Measurements from ENCODE around the gene PIK3C2B.

DNA sequence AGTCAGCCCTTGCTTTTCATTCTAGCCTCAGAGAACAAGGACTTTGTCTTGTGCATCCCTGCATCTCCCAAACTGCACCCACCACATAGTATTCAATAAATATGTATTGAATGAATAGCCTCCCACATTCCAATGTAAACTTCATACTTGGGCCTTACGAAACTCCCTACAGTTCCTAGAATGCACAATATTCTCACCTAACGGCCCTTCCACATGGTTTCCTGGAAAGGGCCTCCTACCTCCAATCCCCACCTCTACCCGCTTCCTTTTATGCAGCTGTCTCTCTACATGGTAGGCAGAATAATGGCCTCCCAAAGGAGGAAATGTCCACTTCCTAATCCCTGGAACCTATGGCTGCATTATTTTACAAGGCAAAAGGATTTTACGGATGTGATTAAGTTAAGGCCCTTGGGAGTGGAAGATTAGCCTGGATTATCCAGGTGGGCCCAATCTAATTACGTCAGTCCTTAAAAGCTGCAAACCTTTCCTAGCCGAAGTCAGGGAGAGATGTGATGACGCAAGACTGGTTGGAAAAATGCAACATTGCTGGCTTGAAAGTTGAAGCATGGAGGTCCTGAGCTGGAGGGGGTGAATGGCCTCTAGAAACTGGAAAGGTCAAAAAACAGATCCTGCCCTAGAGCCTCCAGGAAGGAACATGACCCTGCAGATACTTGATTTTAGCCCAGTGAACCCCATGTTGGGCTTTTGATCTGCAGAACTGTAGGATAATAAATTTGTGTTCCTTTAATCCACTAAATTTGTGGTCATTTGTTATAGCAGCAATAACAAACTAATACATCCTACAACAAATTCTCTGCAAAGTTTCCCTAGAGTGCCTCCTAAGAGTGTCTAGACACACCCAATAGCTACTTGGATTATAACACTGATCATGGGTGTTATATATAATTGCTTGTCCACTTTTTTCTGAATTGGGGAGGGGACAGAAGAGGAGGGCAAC is 5.2 kb upstream of the PIK3C2B start:
- TF ChIP-seq, protein P1, sequence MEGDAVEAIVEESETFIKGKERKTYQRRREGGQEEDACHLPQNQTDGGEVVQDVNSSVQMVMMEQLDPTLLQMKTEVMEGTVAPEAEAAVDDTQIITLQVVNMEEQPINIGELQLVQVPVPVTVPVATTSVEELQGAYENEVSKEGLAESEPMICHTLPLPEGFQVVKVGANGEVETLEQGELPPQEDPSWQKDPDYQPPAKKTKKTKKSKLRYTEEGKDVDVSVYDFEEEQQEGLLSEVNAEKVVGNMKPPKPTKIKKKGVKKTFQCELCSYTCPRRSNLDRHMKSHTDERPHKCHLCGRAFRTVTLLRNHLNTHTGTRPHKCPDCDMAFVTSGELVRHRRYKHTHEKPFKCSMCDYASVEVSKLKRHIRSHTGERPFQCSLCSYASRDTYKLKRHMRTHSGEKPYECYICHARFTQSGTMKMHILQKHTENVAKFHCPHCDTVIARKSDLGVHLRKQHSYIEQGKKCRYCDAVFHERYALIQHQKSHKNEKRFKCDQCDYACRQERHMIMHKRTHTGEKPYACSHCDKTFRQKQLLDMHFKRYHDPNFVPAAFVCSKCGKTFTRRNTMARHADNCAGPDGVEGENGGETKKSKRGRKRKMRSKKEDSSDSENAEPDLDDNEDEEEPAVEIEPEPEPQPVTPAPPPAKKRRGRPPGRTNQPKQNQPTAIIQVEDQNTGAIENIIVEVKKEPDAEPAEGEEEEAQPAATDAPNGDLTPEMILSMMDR (IDR thresholded peaks at IDR 0.05) = no peak
- TF ChIP-seq POLR2A (IDR thresholded peaks at IDR 0.05) = no peak
